OCI-LY3 (cell line): ENCODE data around the gene SLC38A7.
"Not testable (repeated sequence)": the region's sequence is repeated elsewhere in the genome, so short reads cannot be mapped to it uniquely, and the experiment has no call there.

Experiments
- H2AFZ ChIP-seq: fragments of 200-600, 300-600 bp; shearing (Covaris generic); 2 replicates; pipeline ENCODE4 v1.6.0; 2014; ENCODE audit warnings: antibody characterized with exemption, low read depth, low read length
- H3K27ac ChIP-seq: fragments of 200-600, 300-600 bp; sonication (generic); 2 replicates; pipeline ENCODE4 v1.5.1; 2014; ENCODE audit warnings: mild to moderate bottlenecking, low read length, moderate library complexity, mixed read lengths
- H3K27me3 ChIP-seq: fragments of 200-600, 300-600 bp; sonication (generic); 2 replicates; pipeline ENCODE4 v1.6.1; 2014; ENCODE audit warnings: low read depth, low read length, mixed read lengths
- H3K36me3 ChIP-seq: fragments of 200-600, 300-600 bp; sonication (generic); replicated peaks from 2 replicates; pipeline ENCODE3; 2014; ENCODE audit warnings: low read depth, low read length, mixed read lengths
- H3K4me1 ChIP-seq: fragments of 300-600, 200-600 bp; sonication (generic); 2 replicates; pipeline ENCODE4 v1.6.1; 2014; ENCODE audit warnings: low read length, mixed read lengths
- H3K4me2 ChIP-seq: fragments of 200-600, 300-600 bp; sonication (generic); 2 replicates; pipeline ENCODE4 v1.6.1; 2014; ENCODE audit warnings: low read length, mixed read lengths
- H3K4me3 ChIP-seq: fragments of 300-600, 200-600 bp; sonication (generic); 2 replicates; pipeline ENCODE4 v1.5.1; 2014; ENCODE audit warnings: antibody characterized with exemption, mild to moderate bottlenecking, low read length, moderate library complexity
- H3K79me2 ChIP-seq: fragments of 300-600, 200-600 bp; shearing (Covaris generic); 2 replicates; pipeline ENCODE4 v1.6.1; 2014; ENCODE audit warnings: mild to moderate bottlenecking, low read length, mixed read lengths
- H3K9ac ChIP-seq: fragments of 300-600, 200-600 bp; shearing (Covaris generic); 2 replicates; pipeline ENCODE4 v1.6.0; 2014; ENCODE audit warnings: mild to moderate bottlenecking, low read length, moderate library complexity
- H3K9me3 ChIP-seq: fragments of 200-600, 300-600 bp; shearing (Covaris generic); 2 replicates; pipeline ENCODE4 v1.6.1; 2014; ENCODE audit warnings: low read length, mixed read lengths; ENCODE audit not compliant: insufficient read depth
- H4K20me1 ChIP-seq: fragments of 200-600, 300-600 bp; sonication (generic); 2 replicates; pipeline ENCODE4 v1.6.1; 2016; ENCODE audit warnings: low read length, mixed read lengths; ENCODE audit not compliant: insufficient read depth
- CTCF ChIP-seq: fragments of 200-600, 300-600 bp; sonication (generic); IDR thresholded peaks from 2 replicates; pipeline ENCODE4 v1.5.1; 2014; ENCODE audit warnings: antibody characterized with exemption, low read length, low read depth
- EZH2phosphoT487 ChIP-seq: fragments of 200-600 bp; shearing (Covaris generic); IDR thresholded peaks from 2 replicates; pipeline ENCODE4 v1.6.1; 2018; ENCODE audit warnings: antibody characterized with exemption, mixed run types, low read depth

SLC38A7 gene

DNA sequence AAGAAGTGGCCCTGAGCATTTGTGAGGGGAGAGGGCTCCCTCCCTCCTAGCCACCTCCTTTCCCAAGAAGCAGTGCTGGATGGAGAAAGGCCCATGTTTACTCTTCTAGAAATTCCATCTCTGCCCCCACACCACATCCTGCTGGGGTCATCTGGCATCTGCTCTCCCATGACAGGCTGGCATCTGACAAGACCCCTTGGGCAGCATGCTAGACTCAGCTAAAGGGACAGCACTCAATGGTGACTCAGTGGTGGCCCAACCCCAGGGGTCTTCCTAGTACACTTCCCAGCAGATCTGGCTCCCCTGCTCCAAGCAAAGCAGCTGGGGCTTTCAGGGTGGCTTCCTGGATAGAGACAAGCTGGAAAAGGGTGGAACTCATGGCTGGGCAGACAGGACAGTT is 14.4 kb downstream of the SLC38A7 start:
- Histone ChIP-seq H3K9ac (no peak overlapping the region), H2AFZ (no peak overlapping the region), H3K27ac (no peak overlapping the region), H4K20me1 (no peaks in the 10 kb centered on the region), H3K4me1 (no peaks in the 10 kb centered on the region), H3K79me2 (no peaks in the 10 kb centered on the region), H3K36me3 (no peaks in the 10 kb centered on the region), H3K9me3 (no peaks in the 10 kb centered on the region), H3K4me2 (no peak overlapping the region), H3K4me3 (no peak overlapping the region), H3K27me3 (no peaks in the 10 kb centered on the region)
- TF ChIP-seq EZH2phosphoT487: no peak
- TF ChIP-seq CTCF: no peak

GRCh38 chr16:58665200-58665599 is 19.4 kb downstream of the SLC38A7 start:
- H3K9ac ChIP-seq: no peak overlapping the region
- H3K4me1 ChIP-seq: no peaks in the 10 kb centered on the region
- no peaks in the 10 kb centered on the region for H3K36me3 ChIP-seq
- H2AFZ ChIP-seq: no peak overlapping the region
- H4K20me1 ChIP-seq: no peaks in the 10 kb centered on the region
- no peaks in the 10 kb centered on the region for H3K79me2 ChIP-seq
- H3K4me2 ChIP-seq: no peak overlapping the region
- TF ChIP-seq CTCF (no peak), EZH2phosphoT487 (no peak)
- H3K9me3 ChIP-seq: no peaks in the 10 kb centered on the region
- H3K27me3 ChIP-seq: no peaks in the 10 kb centered on the region
- H3K4me3 ChIP-seq: no peak overlapping the region
- H3K27ac ChIP-seq: no peak overlapping the region

GRCh38 chr16:58661199-58661830 is 23.3 kb downstream of the SLC38A7 start:
- TF ChIP-seq CTCF (peak; percentile 76), EZH2phosphoT487 (no peak)
- Histone ChIP-seq H3K4me2 (no peak overlapping the region), H3K27ac (no peak overlapping the region), H3K4me3 (no peak overlapping the region), H3K79me2 (no peaks in the 10 kb centered on the region), H3K27me3 (no peaks in the 10 kb centered on the region), H4K20me1 (no peaks in the 10 kb centered on the region), H3K36me3 (no peaks in the 10 kb centered on the region), H3K9ac (no peak overlapping the region), H3K9me3 (no peaks in the 10 kb centered on the region), H2AFZ (no peak overlapping the region), H3K4me1 (no peaks in the 10 kb centered on the region)

DNA sequence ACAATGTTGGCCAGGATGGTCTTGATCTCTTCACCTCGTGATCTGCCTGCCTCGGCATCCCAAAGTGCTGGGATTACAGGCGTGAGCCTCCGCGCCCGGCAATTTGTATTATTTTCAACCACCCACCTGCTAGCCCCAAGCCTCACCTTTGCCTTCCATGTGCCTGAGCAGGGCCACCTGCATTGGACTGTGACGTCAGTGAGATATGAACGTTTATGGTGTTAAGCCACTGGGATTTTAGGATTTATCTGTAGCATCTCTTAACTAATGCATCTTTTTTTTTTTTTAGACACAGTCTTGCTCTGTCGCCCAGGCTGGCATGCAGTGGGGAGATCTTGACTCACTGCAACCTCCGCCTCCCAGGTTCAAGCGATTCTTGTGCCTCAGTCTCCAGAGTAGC is 24.7 kb downstream of the SLC38A7 start:
- not testable (repeated sequence) for H2AFZ ChIP-seq, H3K36me3 ChIP-seq, H3K79me2 ChIP-seq, H3K4me3 ChIP-seq, H3K27ac ChIP-seq, H4K20me1 ChIP-seq, H3K4me2 ChIP-seq, H3K9me3 ChIP-seq, H3K4me1 ChIP-seq, H3K9ac ChIP-seq, H3K27me3 ChIP-seq
